Mesenchymal stem cell (in vitro differentiated cells and primary cell): ENCODE measurements around the gene ANO4.

ENCODE experiments used
- DNase-seq: peaks from one replicate; pipeline ENCODE4 v3.0.0-alpha.2; 2013
- H2AFZ ChIP-seq: one replicate; pipeline ENCODE4 v1.6.1; 2013; ENCODE audit warnings: low read depth, mild to moderate bottlenecking, control low read depth, inconsistent platforms, low read length, moderate library complexity
- H2AK5ac ChIP-seq: 2 replicates; pipeline ENCODE4 v1.6.1; 2013; ENCODE audit warnings: low read length, moderate library complexity, mild to moderate bottlenecking, inconsistent platforms; ENCODE audit not compliant: severe bottlenecking
- H2BK120ac ChIP-seq: one replicate; pipeline ENCODE4 v1.6.1; 2013; ENCODE audit warnings: low read depth, mild to moderate bottlenecking, inconsistent platforms, low read length, moderate library complexity
- H2BK12ac ChIP-seq, 2 experiments: one replicate each; pipeline ENCODE4 v1.6.1; 2013; ENCODE audit warnings: inconsistent platforms in 2 of 2, low read length in 2 of 2, mild to moderate bottlenecking in 2 of 2, moderate library complexity in 2 of 2, control low read depth in 1 of 2
- H2BK15ac ChIP-seq: one replicate; pipeline ENCODE4 v1.6.1; 2013; ENCODE audit warnings: mild to moderate bottlenecking, low read depth, inconsistent platforms; ENCODE audit not compliant: poor library complexity, severe bottlenecking
- H2BK5ac ChIP-seq: 2 replicates; pipeline ENCODE4 v1.6.1; 2013; ENCODE audit warnings: low read depth, mild to moderate bottlenecking, low read length, control low read depth, inconsistent platforms; ENCODE audit not compliant: poor library complexity, severe bottlenecking
- H3K14ac ChIP-seq, 2 experiments: one replicate each; pipeline ENCODE4 v1.6.1; 2013; ENCODE audit warnings: inconsistent platforms in 2 of 2, low read length in 2 of 2, control low read depth in 1 of 2, mild to moderate bottlenecking in 1 of 2, moderate library complexity in 1 of 2
- H3K18ac ChIP-seq, 2 experiments: one replicate each; pipeline ENCODE4 v1.6.1; 2013; ENCODE audit warnings: inconsistent platforms in 2 of 2, low read length in 2 of 2, control low read depth in 1 of 2, low read depth in 1 of 2, mild to moderate bottlenecking in 1 of 2
- H3K23ac ChIP-seq, 2 experiments: one replicate each; pipeline ENCODE4 v1.6.1; 2013; ENCODE audit warnings: inconsistent platforms in 2 of 2, low read length in 2 of 2, mild to moderate bottlenecking in 2 of 2, moderate library complexity in 2 of 2, control low read depth in 1 of 2
- H3K27ac ChIP-seq: 2 replicates; pipeline ENCODE4 v1.5.1; 2013; ENCODE audit warnings: mild to moderate bottlenecking, moderate library complexity, low read length, control low read depth, inconsistent platforms; ENCODE audit not compliant: poor library complexity, severe bottlenecking
- H3K27me3 ChIP-seq, 2 experiments: 2 replicates each; pipeline versions ENCODE4 v1.6.1 to v1.7.0; 2013; ENCODE audit warnings: low read length in 2 of 2, mild to moderate bottlenecking in 2 of 2, moderate library complexity in 2 of 2, control low read depth in 1 of 2, inconsistent platforms in 1 of 2; ENCODE audit not compliant: control insufficient read depth in 1 of 2, insufficient read depth in 1 of 2
- H3K36me3 ChIP-seq, 2 experiments: 2 replicates each; pipeline versions ENCODE4 v1.6.1 to v1.7.0; 2013; ENCODE audit warnings: low read length in 2 of 2, control low read depth in 1 of 2, inconsistent platforms in 1 of 2, low read depth in 1 of 2, mild to moderate bottlenecking in 1 of 2; ENCODE audit not compliant: insufficient read depth in 2 of 2, control insufficient read depth in 1 of 2
- H3K4ac ChIP-seq, 2 experiments: one replicate each; pipeline ENCODE4 v1.6.1; 2013; ENCODE audit warnings: inconsistent platforms in 2 of 2, low read length in 2 of 2, mild to moderate bottlenecking in 2 of 2, moderate library complexity in 2 of 2, control low read depth in 1 of 2, low read depth in 1 of 2
- H3K4me1 ChIP-seq: 2 replicates; pipeline ENCODE4 v1.6.1; 2013; ENCODE audit warnings: low read depth, low read length, control low read depth; ENCODE audit not compliant: control insufficient read depth, insufficient read depth
- H3K4me2 ChIP-seq: 2 replicates; pipeline ENCODE4 v1.6.1; 2013; ENCODE audit warnings: low read length, mild to moderate bottlenecking, inconsistent platforms; ENCODE audit not compliant: poor library complexity, severe bottlenecking
- H3K4me3 ChIP-seq, 2 experiments: 2 replicates each; pipeline versions ENCODE4 v1.5.1 to v1.7.0; 2013; ENCODE audit warnings: low read length in 2 of 2, mild to moderate bottlenecking in 2 of 2, control low read depth in 1 of 2, low read depth in 1 of 2; ENCODE audit not compliant: insufficient read depth in 1 of 2
- H3K79me1 ChIP-seq: replicated peaks from 2 replicates; pipeline ENCODE4 v1.6.1; 2013; ENCODE audit warnings: mild to moderate bottlenecking, control low read depth, low read length, inconsistent platforms; ENCODE audit not compliant: poor library complexity, severe bottlenecking
- H3K9ac ChIP-seq: 2 replicates; pipeline ENCODE4 v1.7.0; 2013; ENCODE audit warnings: mild to moderate bottlenecking, low read length, moderate library complexity
- H3K9me3 ChIP-seq: 2 replicates; pipeline ENCODE4 v1.7.0; 2013; ENCODE audit warnings: mild to moderate bottlenecking, low read length; ENCODE audit not compliant: control insufficient read depth
- H4K8ac ChIP-seq: one replicate; pipeline ENCODE4 v1.6.1; 2013; ENCODE audit warnings: inconsistent platforms, mild to moderate bottlenecking, low read length, moderate library complexity
- H4K91ac ChIP-seq: one replicate; pipeline ENCODE4 v1.6.1; 2013; ENCODE audit warnings: mild to moderate bottlenecking, low read length, inconsistent platforms
- WGBS: methylation state at CpG from one replicate; pipeline ENCODE4 v1.1.7; 2013; ENCODE audit warnings: mixed read lengths; 5-methylcytosine and 5-hydroxymethylcytosine counted together

ANO4 gene

DNA sequence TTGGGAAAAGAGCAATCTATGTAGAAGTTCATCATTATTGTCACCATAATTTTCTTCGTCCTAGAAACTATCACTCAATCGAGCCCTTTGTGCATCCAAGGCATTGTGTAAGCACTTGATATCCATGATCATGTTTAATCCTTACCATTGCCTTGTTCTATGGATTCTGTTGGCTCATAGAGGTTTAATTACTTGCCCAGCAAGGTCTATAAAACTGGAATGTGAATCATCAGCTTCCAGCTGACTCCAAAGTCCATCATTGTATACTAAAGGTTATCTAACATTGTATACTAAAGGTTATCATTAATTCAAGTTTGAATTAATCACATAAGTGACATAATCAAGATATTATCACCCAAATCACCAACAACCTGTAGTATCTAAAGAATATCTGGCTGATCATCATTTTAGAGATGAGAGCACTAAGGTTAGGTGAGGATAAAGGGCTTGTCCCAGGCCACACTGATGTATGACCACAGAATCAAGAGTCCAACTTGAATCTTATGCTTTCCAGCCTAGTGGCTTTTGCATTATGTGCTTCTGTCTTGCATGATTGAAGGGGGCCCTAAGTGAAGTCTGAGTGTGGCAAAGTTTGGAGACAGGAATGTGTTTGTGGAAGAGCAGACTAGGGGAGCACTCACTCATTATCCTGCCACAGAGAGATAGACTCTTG, 188.1 kb downstream of the ANO4 start:
- Histone ChIP-seq H4K91ac (no peak overlapping the region), H3K4ac (no peak overlapping the region), H2BK120ac (no peak overlapping the region), H3K9ac (no peak overlapping the region), H3K36me3 (no peaks in the 10 kb centered on the region), H2AFZ (no peak overlapping the region), H3K27me3 (peaks cover 0 to 4% of the 10 kb centered on the region in 2 experiments), H2BK12ac (no peak overlapping the region), H3K4me1 (peaks cover 7% of the 10 kb centered on the region), H3K23ac (no peak overlapping the region), H3K9me3 (no peaks in the 10 kb centered on the region), H3K79me1 (no peaks in the 10 kb centered on the region), H3K18ac (no peak overlapping the region), H3K4me2 (no peak overlapping the region), H3K4me3 (no peak overlapping the region), H3K27ac (no peak overlapping the region), H4K8ac (no peak overlapping the region), H2AK5ac (no peak overlapping the region), H2BK5ac (no peak overlapping the region), H2BK15ac (no peak overlapping the region), H3K14ac (no peak overlapping the region)
- no CpG with 5 or more reads among the region's 2 CpGs for WGBS
- DNase-seq: no peak

DNA sequence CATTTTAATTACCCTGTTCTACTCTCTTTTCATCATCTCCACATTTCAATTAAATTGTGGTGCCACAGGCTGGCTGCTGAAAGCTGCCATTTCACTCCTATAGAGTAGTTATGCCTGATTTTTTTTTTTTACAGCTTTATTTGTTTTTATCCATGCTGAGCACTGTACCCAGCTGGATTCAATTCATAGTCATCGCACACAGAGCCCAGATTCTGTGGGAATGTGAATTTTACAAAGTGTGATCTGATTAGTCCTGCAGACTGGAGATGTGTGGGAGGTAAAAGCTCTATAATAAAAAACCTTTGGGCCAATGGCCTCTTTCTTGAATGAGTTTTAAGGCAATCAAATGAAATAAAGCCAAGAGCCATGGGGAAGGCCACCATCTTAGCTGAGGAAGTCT, 190.2 kb downstream of the ANO4 start:
- Histone ChIP-seq H3K27ac (no peak overlapping the region), H4K8ac (no peak overlapping the region), H3K14ac (no peak overlapping the region), H2BK5ac (no peak overlapping the region), H4K91ac (no peak overlapping the region), H2AFZ (no peak overlapping the region), H2BK15ac (no peak overlapping the region), H3K18ac (no peak overlapping the region), H2BK12ac (no peak overlapping the region), H3K23ac (no peak overlapping the region), H3K4ac (no peak overlapping the region), H3K36me3 (no peaks in the 10 kb centered on the region), H3K4me3 (no peak overlapping the region), H3K4me2 (no peak overlapping the region), H3K9ac (no peak overlapping the region), H3K79me1 (no peaks in the 10 kb centered on the region), H3K27me3 (peaks cover 0 to 4% of the 10 kb centered on the region in 2 experiments), H3K9me3 (no peaks in the 10 kb centered on the region), H2AK5ac (no peak overlapping the region), H3K4me1 (peaks cover 13% of the 10 kb centered on the region), H2BK120ac (no peak overlapping the region)
- no peak for DNase-seq
- WGBS: 97% methylated on average over 1 of the region's 1 CpG

DNA sequence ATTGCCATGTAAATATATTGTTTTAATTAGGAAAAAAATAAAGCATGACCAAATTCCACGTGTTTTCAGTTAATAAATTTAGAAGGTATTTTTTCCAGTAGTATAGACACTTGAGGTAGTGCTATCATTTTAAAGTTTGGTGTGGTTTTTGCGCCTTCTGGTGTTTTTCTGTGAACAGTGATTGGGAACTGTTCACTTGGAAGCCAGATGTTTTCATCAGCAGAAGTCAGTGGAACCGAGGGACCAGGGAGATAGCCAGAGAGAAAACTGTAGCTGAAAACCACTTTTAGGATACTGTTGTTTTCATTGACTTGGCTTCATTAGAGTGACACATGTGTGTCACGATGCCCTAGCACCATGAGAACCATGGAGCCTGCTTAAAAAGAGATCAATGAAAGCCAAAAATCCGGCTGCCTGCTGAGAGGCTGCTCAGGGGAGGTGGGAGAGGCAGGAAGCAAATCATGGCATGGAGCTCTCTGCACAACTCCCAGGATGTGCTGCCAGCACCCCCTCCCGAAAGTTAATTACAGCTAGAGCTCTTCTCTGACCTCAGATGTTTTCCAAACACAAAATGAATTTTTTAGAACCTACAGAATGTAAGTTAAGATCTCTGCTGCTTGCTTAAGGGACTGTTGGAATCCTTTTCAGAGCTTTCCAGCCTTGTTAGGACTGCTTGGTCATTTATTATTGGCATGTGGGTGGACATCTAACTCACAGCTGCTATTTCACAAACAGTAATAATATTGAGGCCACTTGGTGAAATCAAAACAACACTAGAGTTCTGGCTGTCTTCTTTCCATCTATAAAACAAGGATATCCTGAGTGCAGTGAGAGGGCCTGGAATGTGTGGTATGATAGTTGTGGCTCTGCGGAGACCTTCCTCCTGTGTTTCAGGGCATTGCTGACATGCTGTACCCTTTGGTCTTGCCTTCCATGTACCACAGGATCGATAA, 192.3 kb downstream of the ANO4 start:
- 50% methylated on average over 7 of the region's 8 CpGs for WGBS
- peak; percentile 37 for DNase-seq

More for the DNA sequence above, 192.3 kb downstream of the ANO4 start:
- H2AFZ ChIP-seq: no peak overlapping the region
- no peak overlapping the region for H4K91ac ChIP-seq
- no peak overlapping the region for H3K4me2 ChIP-seq
- H3K9ac ChIP-seq: peak overlapping the region; percentile 10
- H2BK15ac ChIP-seq: no peak overlapping the region
- H2AK5ac ChIP-seq: no peak overlapping the region
- peaks cover 13% of the 10 kb centered on the region for H3K4me1 ChIP-seq
- no peaks in the 10 kb centered on the region for H3K36me3 ChIP-seq
- no peak overlapping the region for H4K8ac ChIP-seq
- H2BK12ac ChIP-seq: peak overlapping the region in 1 of 2 experiments; percentile 29
- H3K14ac ChIP-seq: no peak overlapping the region
- H2BK120ac ChIP-seq: no peak overlapping the region
- peaks cover 0 to 4% of the 10 kb centered on the region in 2 experiments for H3K27me3 ChIP-seq
- no peaks in the 10 kb centered on the region for H3K9me3 ChIP-seq
- no peak overlapping the region for H3K23ac ChIP-seq
- H2BK5ac ChIP-seq: peak overlapping the region; percentile 63
- H3K27ac ChIP-seq: peak overlapping the region; percentile 12
- H3K4me3 ChIP-seq: no peak overlapping the region
- H3K4ac ChIP-seq: no peak overlapping the region
- H3K18ac ChIP-seq: no peak overlapping the region
- H3K79me1 ChIP-seq: no peaks in the 10 kb centered on the region
